ENCODE results near the gene ERMN. TPM values are rescaled to one million over a fixed set of nuclear protein-coding genes. Genes with fewer than 3 reads are reported as not detected.
A peak's percentile ranks its signal among the peaks of the same experiment; 100 is the strongest.

ERMN gene
- total and polyA plus RNA-seq, 8 donors, result 0.06 to 0.37 (median 0.23) TPM; not detected in 1

DNA sequence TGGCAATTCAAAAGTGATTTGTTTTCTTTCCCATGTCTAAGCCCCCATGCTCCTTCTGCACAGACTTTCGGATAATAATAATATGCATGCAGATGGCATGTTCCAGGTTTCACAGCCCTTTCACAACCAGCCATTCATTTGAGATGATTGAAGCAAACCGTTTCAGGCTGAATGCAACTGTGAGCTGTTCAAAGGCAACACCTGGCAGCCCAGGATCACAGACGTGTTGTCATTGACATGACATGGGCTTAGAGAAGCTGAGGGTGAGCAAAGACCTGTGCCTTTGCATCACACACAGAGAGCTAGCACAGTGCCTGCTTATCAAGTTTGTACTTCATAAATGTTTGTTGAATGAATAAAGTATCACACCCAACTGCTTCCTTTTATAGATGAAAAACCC lies 12.4 kb upstream of the ERMN start:
- Histone ChIP-seq H3K4me1 (no peaks in the 10 kb centered on the region), H3K36me3 (no peaks in the 10 kb centered on the region), H3K27ac (no peak overlapping the region), H3K9me3 (peaks cover 0 to 5% of the 10 kb centered on the region in 2 donors), H3K27me3 (no peaks in the 10 kb centered on the region), H3K4me3 (no peak overlapping the region)
- ATAC-seq (no peak), DNase-seq (no peak)
- TF ChIP-seq, protein P1, sequence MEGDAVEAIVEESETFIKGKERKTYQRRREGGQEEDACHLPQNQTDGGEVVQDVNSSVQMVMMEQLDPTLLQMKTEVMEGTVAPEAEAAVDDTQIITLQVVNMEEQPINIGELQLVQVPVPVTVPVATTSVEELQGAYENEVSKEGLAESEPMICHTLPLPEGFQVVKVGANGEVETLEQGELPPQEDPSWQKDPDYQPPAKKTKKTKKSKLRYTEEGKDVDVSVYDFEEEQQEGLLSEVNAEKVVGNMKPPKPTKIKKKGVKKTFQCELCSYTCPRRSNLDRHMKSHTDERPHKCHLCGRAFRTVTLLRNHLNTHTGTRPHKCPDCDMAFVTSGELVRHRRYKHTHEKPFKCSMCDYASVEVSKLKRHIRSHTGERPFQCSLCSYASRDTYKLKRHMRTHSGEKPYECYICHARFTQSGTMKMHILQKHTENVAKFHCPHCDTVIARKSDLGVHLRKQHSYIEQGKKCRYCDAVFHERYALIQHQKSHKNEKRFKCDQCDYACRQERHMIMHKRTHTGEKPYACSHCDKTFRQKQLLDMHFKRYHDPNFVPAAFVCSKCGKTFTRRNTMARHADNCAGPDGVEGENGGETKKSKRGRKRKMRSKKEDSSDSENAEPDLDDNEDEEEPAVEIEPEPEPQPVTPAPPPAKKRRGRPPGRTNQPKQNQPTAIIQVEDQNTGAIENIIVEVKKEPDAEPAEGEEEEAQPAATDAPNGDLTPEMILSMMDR (IDR thresholded peaks at IDR 0.05), result no peak
- intact Hi-C loops (cut with DNase I), result no loop called here

DNA sequence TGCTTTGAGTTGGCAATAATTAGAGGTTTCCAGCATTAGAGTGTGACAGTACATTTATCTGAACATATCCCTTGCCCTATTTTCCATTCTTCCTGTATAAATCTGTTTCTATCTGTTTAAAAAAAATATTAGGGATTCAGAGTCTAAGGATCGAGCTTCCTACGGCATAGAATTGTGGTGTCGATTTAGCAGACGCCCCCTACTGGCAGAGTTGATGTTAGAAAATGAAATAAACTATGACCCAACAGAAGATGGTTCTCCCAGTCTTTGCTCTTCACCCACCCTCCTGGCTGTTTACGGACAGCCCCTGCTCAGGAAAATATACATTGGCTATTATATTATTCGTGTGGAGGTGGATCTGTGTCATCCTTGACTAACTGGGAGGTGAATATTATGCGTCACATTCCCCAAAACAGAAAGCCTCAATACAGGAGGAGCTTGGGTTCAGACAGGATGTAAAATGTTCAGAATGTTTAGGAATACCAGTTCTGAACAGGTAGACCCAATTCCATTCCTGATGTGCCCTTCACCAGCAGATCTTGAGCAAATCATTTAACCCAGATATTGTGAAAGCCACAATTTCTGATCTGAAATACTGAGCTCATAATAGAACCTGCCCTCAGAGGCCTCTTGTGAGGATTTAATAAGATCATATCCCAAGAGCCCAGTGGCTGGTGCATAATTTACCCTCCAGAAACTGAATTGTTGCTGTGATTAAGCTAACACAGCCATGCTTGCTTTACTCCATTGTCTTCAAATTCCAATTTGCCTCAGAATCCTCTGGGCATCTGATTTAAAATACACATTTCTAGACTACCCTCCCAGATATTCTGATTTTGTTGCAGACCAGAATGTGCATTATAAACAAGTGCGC lies 10.8 kb upstream of the ERMN start:
- DNase-seq, result peak in 1 of 4 donors; percentile 10
- H3K27me3 ChIP-seq, result no peaks in the 10 kb centered on the region
- TF ChIP-seq, protein P1 (IDR thresholded peaks at IDR 0.05), result peak; percentile 44 to 51
- no peaks in the 10 kb centered on the region for H3K4me1 ChIP-seq
- intact Hi-C loops (cut with DNase I), result no loop called here
- no peak overlapping the region for H3K4me3 ChIP-seq
- H3K36me3 ChIP-seq, result no peaks in the 10 kb centered on the region
- no peaks in the 10 kb centered on the region for H3K9me3 ChIP-seq
- peak; percentile 69 for ATAC-seq
- no peak overlapping the region for H3K27ac ChIP-seq

DNA sequence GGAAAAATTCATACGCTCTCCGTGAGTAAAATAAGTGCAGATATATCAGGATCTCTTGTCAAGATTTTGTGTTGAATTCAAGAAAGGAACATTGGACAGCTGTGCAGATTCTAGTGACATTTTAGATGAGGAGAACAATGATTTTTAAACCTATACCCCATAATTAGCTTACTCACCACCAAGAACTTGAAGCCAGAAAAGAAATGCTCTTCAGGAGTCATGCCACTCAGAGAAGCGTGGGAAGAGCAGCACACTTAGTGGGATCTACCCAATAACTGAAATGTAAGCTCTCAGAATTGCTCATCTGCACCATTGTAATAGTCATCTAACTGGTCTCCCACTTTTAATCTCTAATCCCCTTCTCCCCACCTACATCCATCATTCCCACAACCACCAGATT lies 9.2 kb upstream of the ERMN start:
- Histone ChIP-seq H3K4me1 (no peaks in the 10 kb centered on the region), H3K9me3 (no peaks in the 10 kb centered on the region), H3K4me3 (no peak overlapping the region), H3K27ac (no peak overlapping the region), H3K36me3 (no peaks in the 10 kb centered on the region), H3K27me3 (no peaks in the 10 kb centered on the region)
- intact Hi-C loops (cut with DNase I), result no loop called here
- no peak for DNase-seq
- no peak for ATAC-seq
- TF ChIP-seq, protein P1 (IDR thresholded peaks at IDR 0.05), result no peak

DNA sequence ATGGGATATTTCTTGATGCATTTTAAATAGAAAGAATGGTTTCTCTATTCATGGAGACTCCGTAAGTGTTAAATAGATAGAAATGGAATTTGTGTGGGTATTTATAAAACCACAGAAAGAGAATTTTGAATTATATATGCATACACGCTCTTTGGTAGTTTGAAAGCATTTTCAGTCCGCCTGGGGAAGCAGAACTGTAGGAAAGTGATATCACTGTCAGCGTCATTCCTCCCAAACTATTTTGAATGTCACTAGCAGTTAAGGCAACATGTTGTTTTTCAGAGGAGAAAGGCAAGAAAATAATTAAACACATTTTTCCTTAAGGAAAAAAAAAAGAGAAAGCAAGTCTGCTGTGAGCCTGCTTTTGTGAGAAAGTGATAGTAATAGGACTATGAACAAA lies 8.7 kb upstream of the ERMN start:
- no peaks in the 10 kb centered on the region for H3K27me3 ChIP-seq
- H3K4me3 ChIP-seq, result no peak overlapping the region
- H3K27ac ChIP-seq, result no peak overlapping the region
- H3K4me1 ChIP-seq, result no peaks in the 10 kb centered on the region
- TF ChIP-seq, protein P1 (IDR thresholded peaks at IDR 0.05), result no peak
- no peak for DNase-seq
- H3K9me3 ChIP-seq, result no peaks in the 10 kb centered on the region
- intact Hi-C loops (cut with DNase I), result no loop called here
- no peaks in the 10 kb centered on the region for H3K36me3 ChIP-seq
- no peak for ATAC-seq

DNA sequence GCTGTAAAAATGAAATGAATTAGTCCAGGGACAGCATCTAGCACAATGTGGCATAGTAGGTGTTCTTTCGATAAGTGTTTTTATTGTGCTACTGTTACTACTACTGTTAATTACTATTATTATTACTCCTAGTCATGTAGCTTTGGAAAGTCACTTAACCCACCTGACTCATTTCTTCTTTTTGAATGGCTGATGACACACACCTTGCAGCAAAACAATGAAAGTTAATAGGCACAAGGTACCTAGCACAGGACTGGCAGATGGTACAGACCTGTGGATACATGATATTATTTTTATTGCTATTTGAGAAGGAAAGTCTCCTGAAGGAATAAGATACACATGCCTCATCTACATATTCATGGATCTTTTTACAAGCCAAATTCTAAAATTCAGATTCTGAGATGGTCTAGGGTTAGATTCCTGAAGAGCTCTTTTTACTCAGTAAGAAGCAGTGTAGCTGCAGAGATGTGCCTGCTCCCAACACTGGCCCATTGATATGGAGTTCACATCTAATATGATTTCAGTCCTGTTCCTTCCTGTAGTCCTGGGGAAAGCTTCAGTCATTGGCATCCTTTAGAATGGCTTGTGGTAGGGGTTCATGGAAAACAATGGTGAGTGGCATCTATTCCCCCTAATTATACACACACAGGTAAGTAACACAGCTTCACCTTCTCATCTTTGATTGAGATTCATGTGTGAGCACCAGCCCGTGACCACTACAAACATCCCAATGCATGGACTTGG lies 7.9 kb upstream of the ERMN start:
- ATAC-seq (no peak), DNase-seq (no peak)
- intact Hi-C loops (cut with DNase I), result no loop called here
- H3K9me3 ChIP-seq, result no peaks in the 10 kb centered on the region
- TF ChIP-seq, protein P1 (IDR thresholded peaks at IDR 0.05), result no peak
- no peak overlapping the region for H3K27ac ChIP-seq
- H3K4me1 ChIP-seq, result no peaks in the 10 kb centered on the region
- H3K27me3 ChIP-seq, result no peaks in the 10 kb centered on the region
- H3K4me3 ChIP-seq, result no peak overlapping the region
- no peaks in the 10 kb centered on the region for H3K36me3 ChIP-seq
